ENCODE data around the gene FAM204A. TPM values are rescaled to one million over a fixed set of nuclear protein-coding genes. Genes with fewer than 3 reads are reported as not detected.

FAM204A gene
- polyA plus RNA-seq, 3 donors: 24.6 to 191 (median 139) TPM

GRCh38 chr10:118272149-118272721 is 69.9 kb downstream of the FAM204A start:
- no peaks in the 10 kb centered on the region for H3K9me3 ChIP-seq (replicated peaks in 1 of 2; ENCODE audit: control insufficient read depth in 1 of 2, insufficient read depth in 1 of 2, low read length in 2 of 2)
- H3K4me3 Mint-ChIP-seq: peak overlapping the region in 1 of 2 donors; percentile 26
- no peaks in the 10 kb centered on the region for H3K79me2 ChIP-seq (ENCODE audit: insufficient read depth, low read length)
- H2AFZ ChIP-seq (ENCODE audit: insufficient read depth, low read depth, low read length, poor library complexity, severe bottlenecking): no peak overlapping the region
- intact Hi-C loops (cut with micrococcal nuclease): no loop called here
- H3K4me2 ChIP-seq (replicated peaks; ENCODE audit: extremely low read depth, low read length, poor library complexity, severe bottlenecking): no peak overlapping the region
- H3K9me3 Mint-ChIP-seq: peaks cover 0 to 3% (median 0%) of the 10 kb centered on the region in 7 donors
- TF ChIP-seq CTCF (IDR thresholded peaks at IDR 0.05): no peak
- no peak overlapping the region for H3K27ac ChIP-seq (ENCODE audit: low read depth in 1 of 2, low read length in 2 of 2)
- peaks cover 18 to 29% (median 28%) of the 10 kb centered on the region in 3 donors for H3K27me3 Mint-ChIP-seq (ENCODE audit: low read depth in 3 of 3)
- H3K9ac ChIP-seq (ENCODE audit: insufficient read depth, low read length, poor library complexity, severe bottlenecking): no peak overlapping the region
- no peaks in the 10 kb centered on the region for H3K4me1 Mint-ChIP-seq
- DNase-seq: no peak
- H3K4me1 ChIP-seq (ENCODE audit: control insufficient read depth in 1 of 2, insufficient read depth in 2 of 2, low read length in 2 of 2): no peaks in the 10 kb centered on the region
- H3K27me3 ChIP-seq (ENCODE audit: control insufficient read depth in 2 of 2, insufficient read depth in 2 of 2, low read length in 2 of 2): peaks cover 14 to 23% of the 10 kb centered on the region in 2 donors
- no peak overlapping the region for H3K4me3 ChIP-seq (replicated peaks in 1 of 3; ENCODE audit: low read depth in 2 of 3, low read length in 3 of 3)
- no peak overlapping the region for H3K27ac Mint-ChIP-seq
- H3K36me3 ChIP-seq (replicated peaks in 1 of 2; ENCODE audit: control insufficient read depth in 1 of 2, insufficient read depth in 2 of 2, low read length in 2 of 2): no peaks in the 10 kb centered on the region
- 8% methylated on average over 9 of the region's 16 CpGs for WGBS (ENCODE audit: insufficient coverage)
- no peaks in the 10 kb centered on the region for H4K20me1 ChIP-seq (ENCODE audit: insufficient read depth, low read length)
- H3K36me3 Mint-ChIP-seq: no peaks in the 10 kb centered on the region

- Mint-ChIP-seq H3K27me3 (ENCODE audit: low read depth in 3 of 3) (peaks cover 18 to 31% (median 30%) of the 10 kb centered on the region in 3 donors), H3K4me1 (no peaks in the 10 kb centered on the region), H3K27ac (no peak overlapping the region), H3K36me3 (no peaks in the 10 kb centered on the region), H3K4me3 (no peak overlapping the region), H3K9me3 (peaks cover 0 to 3% (median 0%) of the 10 kb centered on the region in 7 donors)
- no peaks in the 10 kb centered on the region for H3K9me3 ChIP-seq (replicated peaks in 1 of 2; ENCODE audit: control insufficient read depth in 1 of 2, insufficient read depth in 1 of 2, low read length in 2 of 2)
- peaks cover 14 to 23% of the 10 kb centered on the region in 2 donors for H3K27me3 ChIP-seq (ENCODE audit: control insufficient read depth in 2 of 2, insufficient read depth in 2 of 2, low read length in 2 of 2)
- no peak overlapping the region for H2AFZ ChIP-seq (ENCODE audit: insufficient read depth, low read depth, low read length, poor library complexity, severe bottlenecking)
- H3K36me3 ChIP-seq (replicated peaks in 1 of 2; ENCODE audit: control insufficient read depth in 1 of 2, insufficient read depth in 2 of 2, low read length in 2 of 2): no peaks in the 10 kb centered on the region
- H3K27ac ChIP-seq (ENCODE audit: low read depth in 1 of 2, low read length in 2 of 2): no peak overlapping the region
- WGBS (ENCODE audit: insufficient coverage): 6% methylated on average over 2 of the region's 5 CpGs
- no peak for DNase-seq
- no peak overlapping the region for H3K4me2 ChIP-seq (replicated peaks; ENCODE audit: extremely low read depth, low read length, poor library complexity, severe bottlenecking)
- no peaks in the 10 kb centered on the region for H4K20me1 ChIP-seq (ENCODE audit: insufficient read depth, low read length)
- no peaks in the 10 kb centered on the region for H3K4me1 ChIP-seq (ENCODE audit: control insufficient read depth in 1 of 2, insufficient read depth in 2 of 2, low read length in 2 of 2)
- intact Hi-C loops (cut with micrococcal nuclease): no loop called here
- no peak overlapping the region for H3K4me3 ChIP-seq (replicated peaks in 1 of 3; ENCODE audit: low read depth in 2 of 3, low read length in 3 of 3)
- no peak overlapping the region for H3K9ac ChIP-seq (ENCODE audit: insufficient read depth, low read length, poor library complexity, severe bottlenecking)
- H3K79me2 ChIP-seq (ENCODE audit: insufficient read depth, low read length): no peaks in the 10 kb centered on the region
- TF ChIP-seq CTCF (IDR thresholded peaks at IDR 0.05): no peak
Observed at GRCh38 chr10:118271671-118272070, 70.5 kb downstream of the FAM204A start.

Measured in CD14-positive monocyte (primary cell).